GM18909 (cell line): Measurements from ENCODE around the gene G0S2.
"Not testable (repeated sequence)": the region's sequence is repeated elsewhere in the genome, so short reads cannot be mapped to it uniquely, and the experiment has no call there.

ENCODE experiments used
- ATAC-seq: cut with Tn5 transposase; IDR thresholded peaks from one replicate; pipeline ENCODE4 v1.9.1; 2021; ENCODE audit warnings: mild to moderate bottlenecking; ENCODE audit not compliant: unreplicated experiment, poor library complexity

G0S2 gene

DNA sequence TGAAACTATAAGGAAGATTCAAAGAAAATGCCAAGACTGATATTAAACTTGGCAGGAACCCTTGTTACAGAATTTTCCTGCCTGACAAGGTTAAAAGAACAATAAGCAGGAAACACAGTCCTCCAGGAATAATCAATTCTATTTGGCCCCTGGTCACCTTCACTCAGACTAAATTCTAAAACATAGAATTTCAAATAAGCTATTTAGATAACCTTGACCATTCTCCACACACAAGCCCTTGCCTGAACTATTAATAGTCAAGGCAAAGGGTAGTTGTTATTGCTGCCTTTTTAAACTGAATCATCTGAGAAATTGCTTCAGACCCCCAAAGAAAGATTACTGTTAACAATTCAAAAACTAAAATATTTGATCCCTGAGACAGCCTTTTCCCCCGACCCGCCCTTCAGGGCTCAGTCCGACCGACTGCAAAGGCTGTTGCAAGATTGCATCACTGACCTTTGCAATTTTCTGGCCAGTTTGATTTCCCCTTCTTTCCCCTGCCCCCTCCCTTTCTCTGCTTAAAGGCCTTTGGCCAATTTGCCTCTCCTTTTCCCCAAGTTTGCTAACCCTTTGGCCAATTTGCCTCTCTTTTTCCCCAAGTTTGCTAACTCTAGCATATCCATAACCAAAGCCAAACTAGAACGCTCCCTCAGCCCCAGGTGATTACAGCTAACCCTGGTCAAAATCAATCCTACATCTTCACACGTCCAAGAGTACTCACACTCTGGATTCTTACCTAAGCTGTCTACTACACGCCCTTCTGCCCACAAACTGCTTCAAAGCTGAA, 1.4 kb upstream of the G0S2 start:
- ATAC-seq = no peak

DNA sequence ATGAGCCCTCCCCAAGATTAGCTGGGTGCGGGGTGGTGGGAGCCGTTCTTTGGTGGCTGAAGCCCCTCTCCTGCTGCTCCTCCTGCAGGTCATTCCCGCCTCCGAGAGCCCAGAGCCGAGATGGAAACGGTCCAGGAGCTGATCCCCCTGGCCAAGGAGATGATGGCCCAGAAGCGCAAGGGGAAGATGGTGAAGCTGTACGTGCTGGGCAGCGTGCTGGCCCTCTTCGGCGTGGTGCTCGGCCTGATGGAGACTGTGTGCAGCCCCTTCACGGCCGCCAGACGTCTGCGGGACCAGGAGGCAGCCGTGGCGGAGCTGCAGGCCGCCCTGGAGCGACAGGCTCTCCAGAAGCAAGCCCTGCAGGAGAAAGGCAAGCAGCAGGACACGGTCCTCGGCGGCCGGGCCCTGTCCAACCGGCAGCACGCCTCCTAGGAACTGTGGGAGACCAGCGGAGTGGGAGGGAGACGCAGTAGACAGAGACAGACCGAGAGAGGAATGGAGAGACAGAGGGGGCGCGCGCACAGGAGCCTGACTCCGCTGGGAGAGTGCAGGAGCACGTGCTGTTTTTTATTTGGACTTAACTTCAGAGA, 448 bp downstream of the G0S2 start:
- no peak for ATAC-seq

DNA sequence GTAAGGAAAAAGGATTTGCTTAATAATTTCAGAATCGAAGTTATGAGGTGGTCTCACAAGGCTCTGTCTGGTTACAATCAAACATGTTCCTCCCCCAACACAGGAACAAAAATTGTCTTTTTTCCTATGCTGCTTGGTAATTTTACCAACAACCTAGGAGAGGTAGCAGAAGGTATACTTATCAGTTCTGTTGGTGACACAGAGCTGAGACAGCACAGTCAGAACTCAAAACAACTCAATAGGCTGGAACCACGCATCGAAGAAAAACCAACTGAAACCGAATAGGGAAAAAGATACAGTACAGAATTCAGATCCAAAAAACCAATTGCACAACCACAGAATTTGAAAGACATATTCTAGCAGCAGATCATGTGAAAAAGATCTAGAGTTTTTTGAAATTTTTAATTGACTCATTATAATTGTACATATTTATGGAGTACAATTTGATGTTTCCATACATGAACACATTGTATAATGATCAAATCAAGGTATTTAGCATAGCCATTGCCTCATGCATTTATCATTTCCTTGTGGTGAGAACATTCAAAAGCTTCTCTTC, 3.8 kb downstream of the G0S2 start:
- no peak for ATAC-seq

DNA sequence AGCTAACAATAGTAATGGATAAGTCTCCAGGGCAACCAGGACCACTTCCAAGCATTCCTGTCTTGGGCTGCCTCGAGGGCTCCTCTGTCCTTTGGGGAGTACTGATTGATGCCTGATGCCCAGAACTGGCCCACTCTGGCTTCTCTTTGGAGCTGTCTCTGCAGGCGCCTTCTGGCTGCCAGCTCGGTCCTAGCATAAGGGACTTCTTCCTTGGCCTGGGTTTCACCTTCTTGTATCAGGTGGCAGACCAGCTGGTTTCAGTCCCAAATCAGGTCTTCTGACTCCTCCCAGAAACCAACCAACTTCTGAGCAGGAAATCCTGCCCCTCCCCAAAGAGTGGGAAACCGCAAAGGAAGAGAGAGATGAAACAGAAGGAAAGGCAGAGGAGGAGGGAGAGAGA, 10.6 kb downstream of the G0S2 start:
- ATAC-seq = peak; percentile 54

DNA sequence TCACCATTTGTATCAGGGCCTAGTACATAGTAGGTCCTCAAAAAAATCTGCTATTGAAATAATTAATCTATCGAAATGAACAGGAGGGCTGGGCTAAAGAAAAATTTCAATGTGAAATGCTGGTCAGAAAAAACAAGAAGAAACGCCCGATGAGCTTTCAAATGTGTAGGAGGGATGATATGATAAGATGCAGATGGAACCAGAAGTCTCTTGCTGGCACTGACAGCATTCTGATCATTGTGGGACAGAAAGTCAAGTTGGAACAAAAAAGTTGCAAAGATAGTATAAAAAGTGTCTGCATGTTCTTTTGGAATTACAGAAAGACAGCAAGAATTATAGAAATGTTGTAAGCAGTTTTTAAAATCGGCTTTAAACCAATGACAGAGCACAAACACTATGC, 11.1 kb downstream of the G0S2 start:
- ATAC-seq = no peak

DNA sequence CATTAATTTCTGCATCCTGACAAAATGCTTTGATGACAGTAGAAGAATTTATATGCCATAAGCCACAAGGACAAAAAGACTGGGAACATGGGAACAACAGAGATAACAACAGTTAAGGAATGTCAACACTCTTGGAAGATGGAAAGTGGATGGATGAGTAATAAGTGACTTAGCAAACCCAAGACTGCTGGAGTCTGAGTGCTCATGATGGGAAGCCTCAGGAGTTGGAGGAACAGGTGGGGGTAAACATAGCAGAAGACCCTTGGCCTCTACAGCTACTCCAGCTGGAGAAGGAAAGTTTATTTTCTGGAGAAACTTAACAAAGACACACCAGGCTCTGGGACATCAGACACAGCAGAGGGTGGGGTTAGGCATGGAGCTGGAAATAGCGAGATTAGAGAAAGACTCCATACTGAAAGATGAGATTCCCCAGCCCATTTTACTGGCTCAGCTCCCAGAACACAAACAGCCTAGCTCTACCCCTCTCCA, 13.6 kb downstream of the G0S2 start:
- no peak for ATAC-seq

DNA sequence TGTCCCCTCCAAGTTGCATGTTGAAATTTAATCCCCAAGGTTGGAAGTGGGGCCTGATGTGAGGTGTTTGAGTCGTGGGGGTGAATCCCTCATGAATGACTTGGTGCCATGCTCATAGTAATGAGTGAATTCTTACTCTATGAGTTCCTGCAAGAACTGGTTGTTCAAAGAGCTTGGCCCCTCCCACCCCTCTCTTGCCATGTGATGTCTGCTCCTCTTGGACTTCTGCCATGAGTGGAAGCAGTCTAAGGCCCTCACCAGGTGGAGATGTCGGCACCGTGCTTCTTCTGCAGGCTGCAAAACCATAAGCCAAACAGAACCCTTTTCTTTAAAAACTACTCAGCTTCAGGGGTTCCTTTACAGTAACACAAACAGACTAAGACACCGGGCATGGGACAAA, 14.3 kb downstream of the G0S2 start:
- ATAC-seq = no peak

DNA sequence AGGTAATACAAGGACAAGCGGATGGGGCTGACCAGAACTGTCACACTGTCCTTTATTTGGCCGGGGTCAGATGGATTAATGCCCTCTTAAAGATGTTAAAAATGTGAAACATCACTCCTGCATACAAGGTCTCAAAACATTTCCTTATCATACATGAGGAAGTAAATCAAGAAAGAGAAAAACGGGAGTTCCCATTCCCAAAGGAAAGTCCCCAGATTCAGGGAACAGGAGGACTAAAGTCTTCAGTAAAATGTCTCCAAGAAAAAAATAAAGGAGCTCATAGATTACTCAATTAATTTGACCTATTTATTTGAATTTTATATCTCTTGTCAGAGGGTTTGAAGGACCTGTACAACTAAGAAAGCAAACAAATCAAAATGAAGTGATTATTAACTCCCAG, 16.0 kb downstream of the G0S2 start:
- no peak for ATAC-seq

DNA sequence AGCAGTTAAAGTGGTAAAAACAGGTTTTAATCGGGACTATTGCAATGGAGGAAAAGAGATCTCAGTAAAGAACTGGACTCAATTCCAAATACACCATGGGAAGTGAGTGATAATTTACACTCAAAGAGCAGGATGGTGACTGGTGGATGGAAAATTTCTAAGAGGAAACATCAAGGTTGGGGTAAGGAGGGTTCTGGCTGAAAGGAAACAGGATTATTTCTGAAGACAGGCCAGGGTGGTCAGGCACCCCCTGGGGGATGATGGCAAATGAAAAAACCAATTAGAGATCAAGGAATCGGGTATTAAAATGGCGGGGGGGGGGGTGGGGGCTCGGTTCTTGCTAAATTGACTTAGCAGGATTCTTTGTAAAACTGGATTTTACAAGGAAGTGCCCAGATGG, 17.1 kb downstream of the G0S2 start:
- ATAC-seq = no peak

DNA sequence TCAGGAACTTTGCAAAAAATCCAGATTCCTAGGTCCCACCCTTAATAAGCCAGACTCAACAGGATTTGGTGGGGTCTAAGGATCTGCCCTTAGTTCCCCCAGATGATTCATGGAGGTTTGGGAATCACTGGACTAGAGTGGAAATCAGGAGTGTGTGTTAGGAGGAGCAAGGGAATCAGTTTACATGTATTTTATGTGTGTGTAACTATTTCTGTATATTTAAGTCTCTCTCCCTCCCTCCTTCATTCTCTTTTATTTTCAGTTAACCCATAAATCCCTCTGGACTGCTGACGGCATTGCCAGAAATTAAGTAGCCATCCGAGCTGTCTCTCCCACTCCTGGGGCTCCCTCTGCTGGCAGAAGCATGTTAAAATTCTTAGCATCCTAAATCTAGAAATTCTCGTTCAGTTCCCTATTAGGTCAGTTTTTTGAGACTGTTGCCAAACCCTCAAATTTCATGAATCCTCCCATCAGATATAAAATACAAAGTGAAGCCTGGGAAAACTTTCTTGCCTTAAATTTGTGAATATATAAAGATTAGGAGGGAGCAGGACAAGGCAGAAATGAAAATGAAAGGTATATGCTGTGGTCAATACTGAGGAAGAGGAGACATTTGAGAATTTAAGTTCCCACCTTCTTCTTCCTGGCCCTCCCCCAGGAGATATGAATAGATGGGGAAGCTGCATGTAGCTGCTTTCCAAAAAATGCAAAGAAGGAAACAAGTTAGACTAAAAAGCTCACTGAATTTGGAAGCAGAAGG, 17.7 kb downstream of the G0S2 start:
- ATAC-seq = peak; percentile 63

DNA sequence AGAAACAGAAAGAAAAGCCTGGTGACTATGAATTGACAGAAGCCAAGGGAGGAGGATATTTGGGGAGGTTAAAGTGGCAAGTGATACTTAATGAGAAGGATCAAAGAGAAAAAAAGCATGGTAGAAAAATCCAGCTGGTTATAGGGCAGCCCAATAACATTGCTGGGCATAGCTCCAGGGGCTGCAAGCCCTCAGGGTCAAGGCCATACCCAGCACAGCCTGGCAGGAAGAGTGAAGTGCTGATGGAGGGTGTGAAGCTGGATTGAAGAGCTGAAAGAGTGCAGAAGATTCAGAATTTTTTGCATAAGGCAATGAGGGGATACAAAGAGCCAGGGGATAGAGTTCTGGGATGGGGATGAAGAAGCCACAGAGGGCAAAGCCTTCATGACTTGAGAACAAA, 21.5 kb downstream of the G0S2 start:
- no peak for ATAC-seq

DNA sequence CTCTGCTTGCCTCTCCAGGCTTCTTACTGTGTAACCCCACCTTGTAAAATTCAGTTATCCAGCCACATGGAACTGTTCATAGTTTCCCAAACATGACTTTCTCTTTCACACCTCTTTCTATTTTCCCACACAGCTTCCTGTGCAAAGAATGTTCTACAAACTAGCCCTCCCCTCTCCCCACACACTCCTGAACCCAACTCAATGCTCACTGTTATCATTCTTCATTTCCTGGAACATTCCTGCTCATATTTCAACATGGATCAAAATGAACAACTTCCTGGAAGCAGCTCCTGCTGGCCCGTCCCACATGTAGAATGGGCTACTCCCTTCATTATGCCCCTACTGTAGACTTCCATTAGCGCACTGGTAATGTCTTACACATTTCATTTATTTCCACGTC, 21.9 kb downstream of the G0S2 start:
- ATAC-seq = no peak

DNA sequence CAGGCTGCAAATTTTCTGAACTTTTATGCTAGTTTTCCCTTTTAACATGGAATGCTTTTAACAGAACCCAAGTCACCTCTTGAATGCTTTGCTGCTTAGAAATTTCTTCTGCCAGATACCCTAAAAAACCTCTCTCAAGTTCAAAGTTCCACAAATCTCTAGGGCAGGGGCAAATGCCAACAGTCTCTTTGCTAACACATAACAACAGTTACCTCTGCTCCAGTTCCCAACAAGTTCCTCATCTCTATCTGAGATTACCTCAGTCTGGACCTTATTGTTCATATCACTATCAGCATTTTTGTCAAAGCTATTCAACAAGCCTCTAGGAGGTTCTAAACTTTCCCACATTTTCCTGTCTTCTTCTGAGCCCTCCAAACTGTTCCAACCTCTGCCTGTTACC, 25.5 kb downstream of the G0S2 start:
- ATAC-seq = not testable (repeated sequence)

DNA sequence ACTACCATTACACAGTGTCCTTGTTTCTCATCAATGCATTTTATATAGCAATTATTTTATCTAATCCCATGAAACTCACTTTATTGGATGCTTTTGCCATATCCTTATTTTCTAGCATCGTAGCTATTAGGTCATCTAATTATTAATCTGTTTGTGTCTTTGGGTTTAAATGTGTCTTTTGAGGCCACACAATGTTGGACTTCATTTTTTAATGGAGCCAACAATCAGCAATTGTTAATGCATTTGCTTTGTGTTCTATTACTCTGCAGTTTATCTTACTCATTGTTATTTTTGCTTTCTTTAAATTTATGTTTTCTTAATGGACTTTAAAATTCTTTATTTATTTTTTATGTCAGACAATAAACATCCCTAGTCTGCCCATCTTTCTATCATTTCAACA, 27.6 kb downstream of the G0S2 start:
- ATAC-seq = no peak

DNA sequence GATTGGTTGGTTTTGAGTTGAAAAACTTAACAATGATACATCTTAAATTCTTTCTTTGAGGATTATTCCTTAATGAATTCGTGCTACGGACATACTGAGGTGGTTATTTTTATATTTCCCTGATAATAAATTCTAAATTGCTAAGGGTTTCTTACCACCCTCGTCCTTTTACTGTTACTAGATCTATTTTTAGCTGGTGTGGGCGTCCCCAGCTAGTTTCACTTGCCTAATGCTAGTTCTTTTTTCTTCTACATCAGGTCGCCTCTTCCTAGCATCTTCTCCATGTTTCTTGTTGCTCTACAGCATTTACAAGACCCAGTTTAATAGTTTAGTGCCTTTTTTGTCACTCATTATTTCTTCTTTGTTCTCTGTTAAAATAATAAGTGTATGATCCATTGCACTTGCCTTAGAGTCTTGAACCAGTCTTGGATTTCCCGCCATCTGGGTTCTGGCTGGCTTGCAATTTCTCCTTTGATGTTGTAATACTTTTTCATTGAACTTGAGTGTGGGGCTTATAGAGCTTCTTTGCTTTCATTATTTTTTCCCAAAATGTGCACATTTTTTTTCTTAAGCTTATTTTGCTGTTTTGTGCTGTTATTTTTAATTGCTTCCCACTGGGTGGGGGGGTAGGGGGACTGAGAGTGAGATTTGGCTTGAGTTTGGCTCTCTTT, 28.8 kb downstream of the G0S2 start:
- no peak for ATAC-seq

DNA sequence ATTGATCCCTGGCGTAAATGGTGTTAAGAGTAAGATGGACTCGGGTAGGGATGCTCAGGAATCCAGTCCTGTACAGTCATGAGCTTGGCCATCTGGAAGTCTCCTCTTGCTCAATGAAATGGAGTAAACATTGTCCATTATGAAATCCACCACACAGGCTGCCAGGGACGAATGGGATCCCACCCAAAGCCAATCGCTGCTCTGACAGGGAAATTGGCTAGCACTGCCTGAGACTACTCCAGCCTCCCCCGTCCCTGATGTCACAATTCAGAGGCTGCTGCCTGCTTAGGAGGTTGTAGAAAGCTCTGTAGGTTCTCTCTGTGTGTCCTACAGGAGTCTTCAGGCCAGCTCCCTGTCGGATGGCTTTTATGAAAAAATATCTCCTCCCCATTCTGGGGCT, 29.4 kb downstream of the G0S2 start, which contains the start of gene HSD11B1:
Gene HSD11B1 (plus strand): TSS at position 263 of the 400 bp plus-strand sequence. CDS start 97 bp downstream, at position 360.
- ATAC-seq = no peak

DNA sequence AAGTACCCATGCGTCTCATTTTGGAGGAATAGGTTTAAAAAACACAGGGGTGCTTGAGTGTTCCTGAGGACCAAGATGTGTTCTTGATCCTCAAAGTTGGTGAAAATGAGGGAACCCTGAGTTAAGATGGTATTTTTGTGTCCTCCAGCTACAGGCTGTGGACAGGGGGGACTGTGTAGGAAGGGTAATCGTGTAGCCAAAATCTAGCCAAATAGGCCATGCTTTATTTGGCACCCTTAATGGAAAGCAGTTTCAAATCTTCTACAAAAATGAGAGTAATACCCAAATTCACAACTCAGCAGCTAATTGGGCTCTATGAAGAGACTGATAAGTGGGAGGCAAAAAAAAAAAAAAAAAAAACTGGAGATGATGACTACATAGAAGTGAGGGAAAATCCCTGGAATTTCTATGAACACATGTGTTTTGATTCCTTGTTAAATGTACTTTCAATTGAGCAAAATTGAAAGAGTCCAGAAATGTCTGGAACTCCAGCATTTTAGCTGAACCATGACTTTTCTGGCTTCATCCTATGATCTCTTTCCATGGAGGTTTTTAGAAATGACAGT, 29.9 kb downstream of the G0S2 start:
- no peak for ATAC-seq

DNA sequence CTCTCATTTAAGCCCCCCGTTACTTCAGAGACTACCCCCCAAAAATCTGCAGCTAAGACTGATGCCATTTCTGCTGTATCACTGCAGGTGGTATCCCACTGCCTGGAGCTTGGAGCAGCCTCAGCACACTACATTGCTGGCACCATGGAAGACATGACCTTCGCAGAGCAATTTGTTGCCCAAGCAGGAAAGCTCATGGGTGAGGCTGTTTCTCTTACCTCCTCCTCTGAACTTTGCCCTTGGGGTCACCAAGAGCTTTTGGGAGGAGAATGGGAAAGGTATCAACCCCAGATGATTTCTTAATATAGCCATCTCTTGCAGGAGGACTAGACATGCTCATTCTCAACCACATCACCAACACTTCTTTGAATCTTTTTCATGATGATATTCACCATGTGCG, 31.4 kb downstream of the G0S2 start:
- no peak for ATAC-seq

DNA sequence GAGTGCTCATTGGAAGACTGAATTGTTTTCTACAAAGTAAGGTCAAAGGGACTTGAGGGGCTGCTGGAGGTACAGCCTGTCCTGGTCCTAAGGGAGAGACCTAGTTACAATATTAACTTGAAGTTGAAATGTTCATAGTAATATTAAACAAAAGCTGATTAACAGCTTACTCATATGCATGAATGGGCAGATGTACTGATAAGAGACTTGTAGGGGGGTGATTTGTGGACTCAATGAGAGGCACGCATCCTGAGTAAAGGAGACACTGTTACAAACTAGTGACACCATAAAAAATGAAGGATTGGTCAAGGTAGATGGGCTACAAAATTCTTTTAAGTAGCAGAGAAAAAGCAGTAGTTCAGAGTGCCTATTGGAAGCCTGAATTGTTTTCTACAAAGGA, 32.1 kb downstream of the G0S2 start:
- no peak for ATAC-seq

DNA sequence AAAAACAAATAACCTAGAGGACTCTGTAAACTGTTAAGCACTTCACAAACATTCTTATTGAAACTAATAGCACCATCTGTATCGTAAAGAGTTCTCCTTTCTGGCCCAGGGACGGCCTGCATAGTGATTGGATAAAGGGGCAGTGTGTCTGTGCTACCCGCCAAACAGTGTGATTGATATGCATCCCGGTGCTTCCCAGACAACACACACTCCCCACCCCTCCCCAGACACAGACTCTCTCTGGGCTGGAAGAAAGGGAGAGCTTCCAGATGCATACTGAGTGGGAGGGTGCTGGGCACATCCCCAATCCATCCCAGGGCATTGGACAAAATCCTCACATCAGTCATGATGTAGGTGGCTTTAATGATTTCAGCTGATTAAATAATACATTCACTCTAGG, 33.1 kb downstream of the G0S2 start:
- ATAC-seq = no peak
